Transverse colon (tissue), 4 donors: ENCODE data around the gene CRLF2. TPM values are rescaled to one million over a fixed set of nuclear protein-coding genes. Genes with fewer than 3 reads are reported as not detected.

Source experiments
- DNase-seq: peaks from one replicate; pipeline ENCODE4 v3.0.0-alpha.2; 2019
- H3K27ac ChIP-seq, 4 donors: fragments of 200-600 bp; sonication (generic); 2 replicates each; pipeline ENCODE4 v1.5.1; 2016 to 2018; ENCODE audit warnings: inconsistent platforms in 4 of 4
- H3K27me3 ChIP-seq: fragments of 200-600 bp; sonication (generic); 2 replicates; pipeline ENCODE4 v1.5.1; 2017; ENCODE audit warnings: inconsistent platforms
- H3K36me3 ChIP-seq, 4 donors: fragments of 200-600 bp; sonication (generic); 2 replicates each; pipeline ENCODE4 v1.5.1; 2017 to 2019; ENCODE audit warnings: inconsistent platforms in 4 of 4
- H3K4me1 ChIP-seq, 4 donors: fragments of 200-600 bp; sonication (generic); 2 replicates each; pipeline ENCODE4 v1.5.1; 2017 to 2020; ENCODE audit warnings: inconsistent platforms in 4 of 4
- H3K4me3 ChIP-seq, 4 donors: fragments of 200-600 bp; sonication (generic); 1 replicate in 1 of 4; 2 replicates in 3 of 4; pipeline versions ENCODE4 v1.5.1 to v1.6.1; 2017 to 2019; ENCODE audit warnings: inconsistent platforms in 4 of 4
- H3K9me3 ChIP-seq, 2 donors: fragments of 200-600 bp; sonication (generic); 2 replicates each; pipeline ENCODE4 v1.5.1; 2017 to 2019; ENCODE audit warnings: inconsistent platforms in 2 of 2
- CTCF ChIP-seq, 5 experiments: fragments of 200-600 bp in 3 of 5; fragments of 450-650 bp in 2 of 5; sonication (generic) in 3 of 5; IDR thresholded peaks; 1 replicate in 2 of 5; 2 replicates in 3 of 5; pipeline ENCODE4 v1.5.1; 2016 to 2017; ENCODE audit warnings: antibody characterized with exemption in 5 of 5, inconsistent platforms in 3 of 5, mild to moderate bottlenecking in 2 of 5, moderate library complexity in 1 of 5
- EP300 ChIP-seq: sonication (generic); formaldehyde crosslinking; IDR thresholded peaks from one replicate; pipeline ENCODE4 v1.6.1; 2017; ENCODE audit warnings: antibody characterized with exemption, low read depth
- POLR2A ChIP-seq: fragments of 450-650 bp; IDR thresholded peaks from one replicate; pipeline ENCODE4 v1.6.1; 2016; ENCODE audit warnings: antibody characterized with exemption, mild to moderate bottlenecking, moderate library complexity
- POLR2AphosphoS5 ChIP-seq, 3 donors: sonication (generic); formaldehyde crosslinking; IDR thresholded peaks; one replicate each; pipeline ENCODE4 v1.6.1; 2016; ENCODE audit warnings: antibody characterized with exemption in 3 of 3
- WGBS, 2 donors: methylation state at CpG; one replicate each; pipeline ENCODE4 v1.1.5; 2018; ENCODE audit warnings: low coverage in 1 of 2; 5-methylcytosine and 5-hydroxymethylcytosine counted together
- in situ Hi-C, 4 donors: fragments of 200-750 bp; cut with MboI; loops; one replicate each; pipeline versions ENCODE4 v1.15.0 to v1.15.1; 2017; ENCODE audit warnings: low sequenced_read_pairs in 3 of 4, low pct_ligation_motif_present in 1 of 4, low pct_unique_long_range_greater_than_20kb in 1 of 4
- intact Hi-C: fragments of 100-400 bp; cut with DNase I; formaldehyde crosslinking; loops from one replicate; pipeline ENCODE4 v1.15.1; 2023; ENCODE audit warnings: low total_unique reads
- total RNA-seq, 4 donors: library from RNA; depleted of rRNA; stranded (reverse); fragments of >200 nt; gene quantifications; one replicate each; pipeline ENCODE4 v1.1.0, GENCODE V29; 2016

CRLF2 gene
- total RNA-seq, 4 donors from 2014 or later, result 0.41 to 15.0 TPM; not detected in 2

- Histone ChIP-seq H3K9me3 (no peaks in the 10 kb centered on the region), H3K4me1 (no peaks in the 10 kb centered on the region), H3K36me3 (no peaks in the 10 kb centered on the region), H3K4me3 (no peak overlapping the region), H3K27me3 (no peaks in the 10 kb centered on the region), H3K27ac (no peak overlapping the region)
- no peak for DNase-seq
- TF ChIP-seq POLR2A, result no peak
- TF ChIP-seq CTCF (IDR thresholded peaks at IDR 0.05), result no peak
- TF ChIP-seq EP300, result no peak
- TF ChIP-seq POLR2AphosphoS5 (IDR thresholded peaks at IDR 0.05), result no peak
- WGBS, 2 donors, result 70 to 74% methylated on average over 7 to 11 of the region's 11 CpGs
- in situ Hi-C loops (no loop called here), intact Hi-C loops (no loop called here)
Measured at GRCh38 chrX:1170243-1170642, 42.2 kb downstream of the CRLF2 start.

- no peak for DNase-seq
- H3K4me3 ChIP-seq, result no peak overlapping the region
- WGBS, 2 donors, result 66 to 73% methylated on average over 6 to 7 of the region's 7 CpGs
- peaks cover 5% of the 10 kb centered on the region for H3K27me3 ChIP-seq
- H3K4me1 ChIP-seq, result no peaks in the 10 kb centered on the region
- TF ChIP-seq POLR2A, result no peak
- H3K9me3 ChIP-seq, result no peaks in the 10 kb centered on the region
- no peaks in the 10 kb centered on the region for H3K36me3 ChIP-seq
- intact Hi-C loops, result no loop called here
- in situ Hi-C loops, result no loop called here
- no peak overlapping the region for H3K27ac ChIP-seq
Measured at GRCh38 chrX:1169189-1169588, 43.3 kb downstream of the CRLF2 start.

- 93 to 100% methylated on average over 3 of the region's 3 CpGs for WGBS, 2 donors
- no peak for TF ChIP-seq EP300
- TF ChIP-seq POLR2A, result no peak
- TF ChIP-seq POLR2AphosphoS5 (IDR thresholded peaks at IDR 0.05), result no peak
- TF ChIP-seq CTCF (IDR thresholded peaks at IDR 0.05), result no peak
- intact Hi-C loops, result no loop called here
Measured at GRCh38 chrX:1167918-1168481, 44.4 kb downstream of the CRLF2 start.

GRCh38 chrX:1167466-1167865 is 45.0 kb downstream of the CRLF2 start:
- H3K36me3 ChIP-seq, result no peaks in the 10 kb centered on the region
- 41 to 45% methylated on average over 4 of the region's 4 CpGs for WGBS, 2 donors
- no peak overlapping the region for H3K27ac ChIP-seq
- H3K4me1 ChIP-seq, result no peaks in the 10 kb centered on the region
- in situ Hi-C loops (no loop called here), intact Hi-C loops (no loop called here)
- H3K4me3 ChIP-seq, result no peak overlapping the region
- H3K9me3 ChIP-seq, result no peaks in the 10 kb centered on the region
- DNase-seq, result no peak
- H3K27me3 ChIP-seq, result peaks cover 5% of the 10 kb centered on the region
- TF ChIP-seq POLR2A (no peak), POLR2AphosphoS5 (IDR thresholded peaks at IDR 0.05) (no peak)

More at GRCh38 chrX:1167918-1168481, 44.4 kb downstream of the CRLF2 start:
- in situ Hi-C loops, result no loop called here
- Histone ChIP-seq H3K27ac (no peak overlapping the region), H3K27me3 (peaks cover 5% of the 10 kb centered on the region), H3K4me1 (no peaks in the 10 kb centered on the region), H3K4me3 (no peak overlapping the region), H3K9me3 (no peaks in the 10 kb centered on the region), H3K36me3 (no peaks in the 10 kb centered on the region)
- no peak for DNase-seq

GRCh38 chrX:1165535-1166196 is 46.8 kb downstream of the CRLF2 start:
- DNase-seq, result no peak
- 7 to 19% methylated on average over 9 to 12 of the region's 12 CpGs for WGBS, 2 donors
- H3K4me1 ChIP-seq, result no peaks in the 10 kb centered on the region
- no peaks in the 10 kb centered on the region for H3K36me3 ChIP-seq
- no peak overlapping the region for H3K27ac ChIP-seq
- no peaks in the 10 kb centered on the region for H3K9me3 ChIP-seq
- intact Hi-C loops (no loop called here), in situ Hi-C loops (no loop called here)
- peaks cover 5% of the 10 kb centered on the region for H3K27me3 ChIP-seq
- H3K4me3 ChIP-seq, result no peak overlapping the region
- TF ChIP-seq POLR2AphosphoS5 (IDR thresholded peaks at IDR 0.05), result peak in 1 of 3 donors; percentile 14
- TF ChIP-seq CTCF (IDR thresholded peaks at IDR 0.05), result no peak
